ENCODE measurements around the gene USH2A. TPM values are rescaled to one million over a fixed set of nuclear protein-coding genes. Genes with fewer than 3 reads are reported as not detected.

The USH2A gene
- total RNA-seq, 1 experiment from 2014 or later: not detected

DNA sequence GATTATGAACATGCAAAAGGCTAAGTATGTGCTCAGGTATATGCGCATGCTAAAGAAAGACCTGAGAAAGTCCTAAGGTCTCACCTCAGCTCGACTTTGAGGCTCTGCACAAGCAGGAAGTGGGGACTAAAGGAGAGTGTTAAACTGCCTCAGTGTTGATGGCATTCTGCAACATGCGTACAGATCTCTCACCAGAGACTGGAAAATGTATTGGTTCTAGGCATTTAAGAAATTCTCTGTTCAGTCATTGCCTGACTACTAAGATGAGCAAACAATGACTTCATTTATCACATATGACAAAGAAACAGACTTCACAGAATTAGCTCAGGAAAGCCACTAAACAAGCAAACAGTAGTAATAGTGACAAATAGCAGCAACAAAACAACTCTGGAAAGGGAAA lies 90.8 kb downstream of the USH2A start:
- RAD21 ChIA-PET (ENCODE audit: low non-redundant PET in 1 of 2, low total read pairs in 2 of 2, uncharacterized antibody in 2 of 2, unreplicated experiment in 2 of 2): no interaction called here
- Histone ChIP-seq H3K9me3 (ENCODE audit: control insufficient read depth in 1 of 2, insufficient read depth in 1 of 2, low read depth in 1 of 2, low read length in 2 of 2) (no peaks in the 10 kb centered on the region; a peak in 1 of 4 replicates), H3K9ac (ENCODE audit: low read length) (no peak overlapping the region), H2AFZ (ENCODE audit: low read depth, low read length, poor library complexity, severe bottlenecking) (no peak overlapping the region), H3K27ac (ENCODE audit: low read depth, low read length) (no peak overlapping the region), H3K9me2 (ENCODE audit: insufficient read depth) (no peaks in the 10 kb centered on the region), H3K27me3 (ENCODE audit: insufficient read depth, low read length) (no peaks in the 10 kb centered on the region), H3K4me3 (replicated peaks in 1 of 2; ENCODE audit: low read depth in 1 of 2, low read length in 2 of 2) (no peak overlapping the region), H3K79me2 (ENCODE audit: insufficient read depth, low read length) (no peaks in the 10 kb centered on the region), H4K20me1 (ENCODE audit: insufficient read depth) (no peaks in the 10 kb centered on the region), H3K4me2 (ENCODE audit: low read length) (no peak overlapping the region), H3K36me3 (ENCODE audit: control insufficient read depth in 1 of 2, insufficient read depth in 2 of 2, low read length in 2 of 2) (no peaks in the 10 kb centered on the region), H3K4me1 (ENCODE audit: control insufficient read depth in 1 of 2, insufficient read depth in 2 of 2, low read length in 2 of 2) (no peaks in the 10 kb centered on the region)
- CTCF ChIA-PET: no interaction called here
- TF ChIP-seq POLR2A (IDR thresholded peaks at IDR 0.05; ENCODE audit: borderline replicate concordance, extremely low read depth, insufficient read depth, insufficient read length) (no peak), ZFX (IDR thresholded peaks at IDR 0.05) (no peak), RAD21 (IDR thresholded peaks at IDR 0.05; ENCODE audit: low read depth) (no peak), ZNF274 (IDR thresholded peaks at IDR 0.05; ENCODE audit: low read depth, low read length) (no peak), YY1 (IDR thresholded peaks at IDR 0.05; ENCODE audit: extremely low read depth, insufficient replicate concordance, low read depth, low read length) (no peak), SRF (IDR thresholded peaks at IDR 0.05; ENCODE audit: low read depth) (no peak), JUND (IDR thresholded peaks at IDR 0.05) (no peak), ELF1 (IDR thresholded peaks at IDR 0.05; ENCODE audit: borderline replicate concordance, low read depth) (no peak), TCF7L2 (IDR thresholded peaks at IDR 0.05; ENCODE audit: borderline replicate concordance, extremely low read depth, insufficient read depth, insufficient read length) (no peak)
- TF ChIP-seq, protein P1, sequence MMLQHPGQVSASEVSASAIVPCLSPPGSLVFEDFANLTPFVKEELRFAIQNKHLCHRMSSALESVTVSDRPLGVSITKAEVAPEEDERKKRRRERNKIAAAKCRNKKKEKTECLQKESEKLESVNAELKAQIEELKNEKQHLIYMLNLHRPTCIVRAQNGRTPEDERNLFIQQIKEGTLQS (IDR thresholded peaks at IDR 0.05): no peak
- intact Hi-C loops (cut with micrococcal nuclease): no loop called here
- DNase-seq (ENCODE audit: low read depth, low spot score): no peak
- POLR2A ChIA-PET: no interaction called here
- BruUV-seq (replicated peaks): no TSS peak
- no peak for ATAC-seq

DNA sequence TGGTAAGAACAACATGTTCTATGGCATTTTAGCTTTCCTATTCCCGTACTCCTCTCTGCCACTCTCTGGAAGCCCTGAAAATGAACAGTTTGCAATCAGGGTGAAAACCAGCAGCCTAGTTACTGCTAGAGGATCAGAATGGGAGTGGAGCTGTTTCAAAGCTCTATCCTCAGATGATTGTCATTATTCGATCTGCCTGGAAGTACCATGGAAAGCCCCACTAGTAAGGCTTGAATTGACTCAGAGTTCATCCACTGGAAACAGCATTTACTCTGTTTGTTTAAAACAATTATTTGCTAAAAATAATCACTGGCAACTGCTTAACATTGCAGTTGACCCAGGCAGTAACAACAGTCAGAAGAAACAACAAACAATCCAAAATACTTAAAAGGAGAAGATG lies 91.2 kb downstream of the USH2A start:
- Histone ChIP-seq H3K27ac (ENCODE audit: low read depth, low read length) (no peak overlapping the region), H3K4me1 (ENCODE audit: control insufficient read depth in 1 of 2, insufficient read depth in 2 of 2, low read length in 2 of 2) (no peaks in the 10 kb centered on the region), H3K9ac (ENCODE audit: low read length) (no peak overlapping the region), H3K4me3 (replicated peaks in 1 of 2; ENCODE audit: low read depth in 1 of 2, low read length in 2 of 2) (no peak overlapping the region), H3K36me3 (ENCODE audit: control insufficient read depth in 1 of 2, insufficient read depth in 2 of 2, low read length in 2 of 2) (no peaks in the 10 kb centered on the region), H2AFZ (ENCODE audit: low read depth, low read length, poor library complexity, severe bottlenecking) (no peak overlapping the region), H4K20me1 (ENCODE audit: insufficient read depth) (no peaks in the 10 kb centered on the region), H3K79me2 (ENCODE audit: insufficient read depth, low read length) (no peaks in the 10 kb centered on the region), H3K9me3 (ENCODE audit: control insufficient read depth in 1 of 2, insufficient read depth in 1 of 2, low read depth in 1 of 2, low read length in 2 of 2) (no peaks in the 10 kb centered on the region; a peak in 1 of 4 replicates), H3K27me3 (ENCODE audit: insufficient read depth, low read length) (no peaks in the 10 kb centered on the region), H3K4me2 (ENCODE audit: low read length) (no peak overlapping the region), H3K9me2 (ENCODE audit: insufficient read depth) (no peaks in the 10 kb centered on the region)
- RAD21 ChIA-PET (ENCODE audit: low non-redundant PET in 1 of 2, low total read pairs in 2 of 2, uncharacterized antibody in 2 of 2, unreplicated experiment in 2 of 2): no interaction called here
- no peak for DNase-seq (ENCODE audit: low read depth, low spot score)
- no peak for ATAC-seq
- POLR2A ChIA-PET: no interaction called here
- CTCF ChIA-PET: no interaction called here
- BruUV-seq (replicated peaks): no TSS peak
- intact Hi-C loops (cut with micrococcal nuclease): no loop called here
- no peak for TF ChIP-seq YY1 (IDR thresholded peaks at IDR 0.05; ENCODE audit: extremely low read depth, insufficient replicate concordance, low read depth, low read length)
- TF ChIP-seq JUND (IDR thresholded peaks at IDR 0.05): no peak
- TF ChIP-seq SRF (IDR thresholded peaks at IDR 0.05; ENCODE audit: low read depth): no peak
- no peak for TF ChIP-seq POLR2A (IDR thresholded peaks at IDR 0.05; ENCODE audit: borderline replicate concordance, extremely low read depth, insufficient read depth, insufficient read length)
- TF ChIP-seq ELF1 (IDR thresholded peaks at IDR 0.05; ENCODE audit: borderline replicate concordance, low read depth): no peak
- TF ChIP-seq RAD21 (IDR thresholded peaks at IDR 0.05; ENCODE audit: low read depth): no peak
- TF ChIP-seq POLR2AphosphoS5 (IDR thresholded peaks at IDR 0.05; ENCODE audit: low read depth, low read length): no peak
- no peak for TF ChIP-seq EZH2 (IDR thresholded peaks at IDR 0.05)
- no peak for TF ChIP-seq SIN3A (IDR thresholded peaks at IDR 0.05; ENCODE audit: low read depth)
- TF ChIP-seq, protein P2, sequence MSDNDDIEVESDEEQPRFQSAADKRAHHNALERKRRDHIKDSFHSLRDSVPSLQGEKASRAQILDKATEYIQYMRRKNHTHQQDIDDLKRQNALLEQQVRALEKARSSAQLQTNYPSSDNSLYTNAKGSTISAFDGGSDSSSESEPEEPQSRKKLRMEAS (IDR thresholded peaks at IDR 0.05): no peak
- no peak for TF ChIP-seq REST (IDR thresholded peaks at IDR 0.05; ENCODE audit: low read depth)
- TF ChIP-seq CEBPB (IDR thresholded peaks at IDR 0.05; ENCODE audit: low read depth): no peak
- TF ChIP-seq EGR1 (IDR thresholded peaks at IDR 0.05; ENCODE audit: low read depth): no peak
- TF ChIP-seq, protein P1 (IDR thresholded peaks at IDR 0.05): no peak
- no peak for TF ChIP-seq SP1 (IDR thresholded peaks at IDR 0.05; ENCODE audit: low read depth)
- no peak for TF ChIP-seq TCF7L2 (IDR thresholded peaks at IDR 0.05; ENCODE audit: borderline replicate concordance, extremely low read depth, insufficient read depth, insufficient read length)

All from HCT116 (cell line).